PC-3 (cell line): Measurements from ENCODE around the gene ZMYM1.

Experiments used
- EZH2 ChIP-seq: fragments of 300-600 bp; sonication (generic); IDR thresholded peaks from one replicate; pipeline ENCODE4 v1.6.1; 2017; ENCODE audit warnings: antibody characterized with exemption, mild to moderate bottlenecking, low read length; ENCODE audit not compliant: unreplicated experiment
- TF ChIP-seq, protein P1 (sequence below): fragments of 300-600 bp; sonication (generic); conservative IDR thresholded peaks from 2 replicates; pipeline ENCODE4 v1.5.1; 2017; ENCODE audit warnings: antibody characterized with exemption, low read depth, mild to moderate bottlenecking, low read length

- TF ChIP-seq, protein P1, sequence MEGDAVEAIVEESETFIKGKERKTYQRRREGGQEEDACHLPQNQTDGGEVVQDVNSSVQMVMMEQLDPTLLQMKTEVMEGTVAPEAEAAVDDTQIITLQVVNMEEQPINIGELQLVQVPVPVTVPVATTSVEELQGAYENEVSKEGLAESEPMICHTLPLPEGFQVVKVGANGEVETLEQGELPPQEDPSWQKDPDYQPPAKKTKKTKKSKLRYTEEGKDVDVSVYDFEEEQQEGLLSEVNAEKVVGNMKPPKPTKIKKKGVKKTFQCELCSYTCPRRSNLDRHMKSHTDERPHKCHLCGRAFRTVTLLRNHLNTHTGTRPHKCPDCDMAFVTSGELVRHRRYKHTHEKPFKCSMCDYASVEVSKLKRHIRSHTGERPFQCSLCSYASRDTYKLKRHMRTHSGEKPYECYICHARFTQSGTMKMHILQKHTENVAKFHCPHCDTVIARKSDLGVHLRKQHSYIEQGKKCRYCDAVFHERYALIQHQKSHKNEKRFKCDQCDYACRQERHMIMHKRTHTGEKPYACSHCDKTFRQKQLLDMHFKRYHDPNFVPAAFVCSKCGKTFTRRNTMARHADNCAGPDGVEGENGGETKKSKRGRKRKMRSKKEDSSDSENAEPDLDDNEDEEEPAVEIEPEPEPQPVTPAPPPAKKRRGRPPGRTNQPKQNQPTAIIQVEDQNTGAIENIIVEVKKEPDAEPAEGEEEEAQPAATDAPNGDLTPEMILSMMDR = no peak
- TF ChIP-seq EZH2 = no peak
Measured at GRCh38 chr1:35120458-35121133, 41.4 kb downstream of the ZMYM1 start.
